Activated naive CD8-positive, alpha-beta T cell treated with anti-CD3 and anti-CD28 coated beads, Interleukin-2, amount 50 U/mL, for 16 hours (primary cell): ENCODE data around the gene EXOC4.

Source experiments
- DNase-seq: peaks from one replicate; pipeline ENCODE4 v3.0.0-alpha.2; 2020; ENCODE audit warnings: low read depth, low spot score

The EXOC4 gene

GRCh38 chr7:133786401-133786937 lies 533.6 kb downstream of the EXOC4 start:
- no peak for DNase-seq

GRCh38 chr7:133789974-133790373 lies 537.1 kb downstream of the EXOC4 start:
- DNase-seq = no peak

DNA sequence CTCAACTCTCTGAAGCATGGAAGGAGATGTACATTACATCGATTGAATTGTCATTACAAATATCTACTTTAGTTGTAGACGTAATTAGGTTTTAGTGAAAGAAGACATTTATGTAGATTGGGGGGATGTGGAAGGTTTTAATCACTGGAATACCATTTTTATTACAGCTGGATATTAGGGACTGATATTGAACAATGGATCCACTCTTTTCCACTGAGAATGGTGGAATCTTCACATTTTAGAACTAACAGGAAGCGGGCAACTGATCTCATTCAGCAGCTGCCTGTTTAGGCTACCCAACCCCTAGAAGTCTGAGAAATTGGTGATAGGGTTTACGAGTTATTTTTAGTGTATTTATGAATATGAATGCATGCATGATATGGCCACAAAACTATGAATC lies 538.0 kb downstream of the EXOC4 start:
- DNase-seq = no peak

- no peak for DNase-seq
These were observed 541.6 kb downstream of the EXOC4 start for GRCh38 chr7:133794479-133794878.

GRCh38 chr7:133795068-133795665 lies 542.3 kb downstream of the EXOC4 start:
- no peak for DNase-seq

DNA sequence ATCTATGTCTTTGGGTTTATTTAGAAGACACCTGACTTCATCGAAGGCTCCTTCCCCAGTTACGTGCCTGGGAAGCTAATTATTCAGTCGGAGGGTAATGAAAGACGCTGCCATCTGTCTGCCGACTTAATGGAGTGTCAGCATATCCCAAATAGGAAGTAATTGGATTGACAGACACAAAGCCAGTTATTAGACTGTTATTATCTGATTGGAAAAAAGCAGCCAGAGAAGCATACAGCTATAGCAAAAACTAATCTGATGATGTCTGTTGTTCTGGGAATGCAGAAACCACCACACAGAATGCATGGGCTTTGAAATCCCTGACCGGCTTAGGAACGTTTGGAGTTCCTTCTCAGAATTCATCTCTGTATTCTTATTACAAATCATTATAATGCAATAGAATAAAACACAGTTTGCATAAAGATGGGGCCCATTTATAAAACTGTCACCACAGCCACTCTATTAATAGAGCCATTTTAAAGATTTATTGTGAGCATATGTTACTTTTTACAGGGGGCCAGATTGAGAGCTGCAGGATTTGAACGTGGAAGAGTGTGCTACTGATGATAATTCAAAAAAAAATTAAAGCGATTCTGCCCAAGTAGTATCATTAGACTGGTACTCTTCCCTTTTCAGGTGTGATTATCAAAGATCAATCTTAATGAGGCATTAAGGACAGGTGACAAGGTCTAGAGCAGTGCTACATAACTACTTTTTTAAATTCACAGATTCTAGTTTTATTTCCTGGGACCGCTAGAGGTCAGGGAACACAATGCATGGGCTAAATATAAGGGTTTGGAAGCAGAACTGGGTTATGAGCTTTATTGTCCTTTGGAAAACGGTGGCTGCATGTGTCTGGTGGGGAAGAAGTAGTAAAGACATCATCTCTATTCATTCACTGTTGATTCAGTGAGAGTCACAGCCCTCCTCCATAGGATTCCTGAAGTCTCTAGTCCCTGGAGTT lies 544.2 kb downstream of the EXOC4 start:
- no peak for DNase-seq

DNA sequence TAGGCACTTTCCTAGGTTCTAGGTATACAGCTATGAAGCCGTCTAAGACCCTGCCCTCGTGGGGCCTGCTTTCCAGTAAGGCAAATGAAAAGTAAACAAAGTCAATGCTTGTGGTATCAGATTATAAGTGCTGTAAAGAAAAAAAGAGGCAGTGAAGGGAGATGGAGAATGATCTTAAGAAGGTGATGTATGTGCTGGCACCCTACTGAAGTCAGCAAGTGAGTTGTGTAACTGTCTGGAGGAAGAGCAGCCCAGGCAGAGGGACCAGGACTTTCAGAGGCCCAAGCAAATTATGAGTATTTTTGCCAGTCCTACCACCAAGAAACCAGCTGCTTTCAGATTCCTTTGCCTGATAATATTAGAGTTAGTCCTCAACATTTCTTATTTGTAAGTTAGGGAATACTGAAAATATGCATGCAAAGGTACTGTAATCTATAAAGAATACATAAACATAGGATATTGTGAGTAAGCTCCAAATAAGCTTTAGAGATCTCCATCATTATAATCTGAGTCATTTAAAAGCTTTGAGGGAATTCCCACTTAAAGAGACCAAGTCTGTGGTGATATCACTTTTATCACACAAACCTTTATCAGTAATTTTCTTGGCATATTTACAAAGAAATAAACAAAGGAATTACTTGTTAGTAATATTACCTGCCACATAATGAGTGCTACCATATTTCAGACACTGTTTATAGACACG lies 545.1 kb downstream of the EXOC4 start:
- no peak for DNase-seq

DNA sequence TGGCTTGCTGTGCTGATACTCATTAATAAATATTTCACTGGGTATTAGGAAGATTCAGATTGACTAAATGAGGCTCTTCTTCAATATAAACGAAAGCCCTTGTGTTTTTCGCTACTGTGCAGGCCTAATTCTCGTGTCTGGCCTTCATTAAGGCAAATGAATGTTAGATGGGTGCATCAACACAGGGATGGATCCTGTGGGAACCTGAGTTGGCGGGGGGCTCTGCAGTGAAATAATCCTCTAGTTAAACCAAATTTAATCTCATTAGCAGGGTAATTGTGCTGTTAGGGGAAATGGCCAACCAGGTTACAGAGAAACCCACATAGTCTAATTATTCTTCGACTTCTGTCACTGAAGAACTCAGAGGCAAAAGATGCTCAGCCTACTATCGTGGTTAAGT lies 548.5 kb downstream of the EXOC4 start:
- DNase-seq = no peak

- DNase-seq = no peak
These were observed 551.2 kb downstream of the EXOC4 start for GRCh38 chr7:133804127-133804526.

- DNase-seq = no peak
These were observed 552.5 kb downstream of the EXOC4 start for GRCh38 chr7:133805426-133805825.

- DNase-seq = no peak
These were observed 555.0 kb downstream of the EXOC4 start for GRCh38 chr7:133807624-133808492.

DNA sequence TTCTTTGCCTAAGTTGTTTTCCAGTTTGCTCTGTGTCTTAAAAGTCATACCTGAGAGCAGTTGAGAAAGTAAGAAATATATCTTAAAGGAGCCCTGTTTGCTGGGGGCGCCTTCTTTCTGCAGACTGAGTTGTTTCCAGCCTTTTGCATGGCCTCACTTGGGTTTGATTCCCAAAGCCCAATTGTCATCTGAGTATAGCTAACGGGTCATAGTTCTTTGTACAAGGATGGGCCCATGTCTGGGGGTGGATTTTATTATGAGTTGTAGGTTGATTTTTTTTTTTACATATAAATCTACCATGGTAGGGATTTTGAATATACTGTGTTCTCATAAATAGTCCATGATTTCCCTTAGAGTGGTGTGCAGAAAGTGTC lies 555.6 kb downstream of the EXOC4 start:
- no peak for DNase-seq

- DNase-seq = no peak
These were observed 560.0 kb downstream of the EXOC4 start for GRCh38 chr7:133812877-133813276.

DNA sequence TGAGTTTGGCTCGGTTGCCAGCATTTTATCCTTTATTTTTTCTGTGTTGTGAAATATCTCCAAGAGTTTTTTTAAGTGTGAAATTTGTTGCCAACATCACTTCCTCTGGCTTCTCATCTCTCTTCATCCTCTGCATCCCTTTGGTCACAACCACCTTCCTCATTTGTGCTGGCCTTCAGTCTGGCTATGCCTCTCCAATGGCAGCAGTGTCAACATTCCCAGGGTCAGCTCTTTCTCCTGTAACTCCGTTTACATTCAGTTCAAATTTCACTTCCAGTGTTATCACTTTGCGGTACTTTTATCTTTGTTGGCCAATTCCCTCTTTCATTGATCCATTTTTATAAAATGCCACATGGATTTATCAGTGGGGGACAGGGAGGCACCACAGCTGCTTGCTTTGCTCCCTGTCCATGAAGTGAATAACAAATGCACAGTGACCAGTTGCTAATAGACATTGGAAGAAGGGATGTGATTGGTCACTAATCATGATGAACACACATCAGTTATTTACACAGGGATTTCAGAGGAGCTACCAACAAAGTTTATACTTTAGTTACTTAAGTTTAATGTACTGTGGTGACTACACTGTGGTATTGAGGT lies 562.8 kb downstream of the EXOC4 start:
- no peak for DNase-seq

DNA sequence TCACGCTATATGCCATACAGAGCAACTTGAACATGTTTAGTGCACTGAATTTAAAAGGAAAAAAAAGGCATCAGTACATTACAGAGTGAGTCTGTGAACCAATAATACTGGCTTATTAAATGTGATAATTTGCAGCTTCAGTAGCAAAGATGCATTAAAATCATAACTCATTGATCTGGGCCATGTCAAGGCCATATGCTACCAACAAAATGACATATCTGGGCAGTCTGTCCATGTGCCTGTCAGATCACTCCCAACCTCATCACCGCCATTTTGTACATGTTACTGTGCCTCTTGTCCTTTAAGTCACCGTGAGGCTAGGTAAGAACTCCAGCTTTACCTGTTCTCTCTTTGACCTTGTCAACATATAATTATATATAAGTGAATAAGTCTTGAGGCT lies 566.8 kb downstream of the EXOC4 start:
- DNase-seq = no peak

DNA sequence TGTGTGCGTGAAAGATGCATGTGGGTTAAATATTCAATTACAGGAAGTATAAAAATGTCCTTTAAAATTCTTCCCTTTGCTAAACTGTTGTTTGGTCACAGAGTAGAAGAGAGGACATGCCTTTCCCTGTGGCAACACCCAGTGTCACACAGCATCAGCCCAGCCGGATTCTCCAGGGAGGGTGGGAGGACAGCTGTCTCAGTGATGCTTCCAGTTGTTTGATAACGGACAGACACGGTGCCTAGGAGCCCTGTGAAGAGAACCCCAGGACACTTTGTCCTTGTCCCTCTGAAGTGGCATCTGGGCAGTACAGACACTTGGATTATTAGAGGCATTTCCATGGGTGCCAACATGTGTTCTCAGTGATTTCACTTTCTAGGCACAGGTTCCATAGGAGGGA lies 567.7 kb downstream of the EXOC4 start:
- DNase-seq = no peak

GRCh38 chr7:133821171-133821570 lies 568.3 kb downstream of the EXOC4 start:
- no peak for DNase-seq

GRCh38 chr7:133822001-133822641 lies 569.2 kb downstream of the EXOC4 start:
- no peak for DNase-seq

DNA sequence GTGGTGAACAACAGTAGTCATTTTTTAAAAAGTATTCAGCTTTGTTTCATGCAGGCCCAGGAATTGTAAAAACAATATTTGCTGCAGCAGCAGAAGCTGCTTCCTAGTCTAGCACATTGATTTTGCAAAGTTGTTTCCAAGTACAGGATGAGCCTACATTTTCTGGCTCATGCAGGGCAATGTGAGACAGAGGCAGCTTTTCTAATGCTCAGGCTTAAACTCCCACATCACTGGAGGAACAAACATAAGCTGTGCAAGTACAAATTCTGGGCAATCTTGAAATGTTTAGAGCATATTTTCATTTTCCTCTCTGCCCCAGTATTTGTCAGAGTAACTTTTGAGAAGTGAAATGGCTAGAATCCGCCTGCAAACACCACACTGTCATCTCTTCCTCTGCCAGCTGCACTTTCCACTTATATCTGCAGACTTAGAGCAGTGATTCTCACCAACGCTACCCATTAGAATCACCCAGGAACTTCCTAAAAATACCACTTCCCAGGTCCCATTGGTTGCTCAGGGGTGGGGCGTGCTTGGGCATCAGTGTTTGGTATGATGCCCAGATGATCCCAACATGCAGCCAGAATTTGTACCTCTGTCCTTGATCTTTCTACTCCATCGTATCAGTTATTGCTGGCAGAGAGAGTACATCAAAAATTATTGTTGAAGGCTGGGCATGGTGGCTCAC lies 570.1 kb downstream of the EXOC4 start:
- no peak for DNase-seq

GRCh38 chr7:133824132-133824531 lies 571.3 kb downstream of the EXOC4 start:
- DNase-seq = no peak
